ENCODE measurements around the gene ITPRIP. TPM values are rescaled to one million over a fixed set of nuclear protein-coding genes. Genes with fewer than 3 reads are reported as not detected.
A peak's percentile ranks its signal among the peaks of the same experiment; 100 is the strongest.

ITPRIP gene
- polyA plus RNA-seq, 1 of the 3 experiments (the other 2 are of a cell fraction) = 22.1 TPM

- no peaks in the 10 kb centered on the region for H3K36me3 ChIP-seq (replicated peaks in 1 of 2; ENCODE audit: control insufficient read depth in 1 of 2, insufficient read depth in 2 of 2, low read length in 1 of 2)
- no peaks in the 10 kb centered on the region for H3K79me2 ChIP-seq (ENCODE audit: insufficient read depth)
- WGBS (ENCODE audit: low lambda C conversion rate) = 96% methylated on average over 5 of the region's 5 CpGs
- no peak overlapping the region for H2AFZ ChIP-seq (ENCODE audit: low read depth)
- no peaks in the 10 kb centered on the region for H3K9me3 ChIP-seq
- TF ChIP-seq TEAD4 (IDR thresholded peaks at IDR 0.05; ENCODE audit: borderline replicate concordance, insufficient read depth) (no peak), CHD2 (IDR thresholded peaks at IDR 0.05; ENCODE audit: low read length, partially characterized antibody) (no peak)
- no peak overlapping the region for H3K4me3 ChIP-seq (ENCODE audit: low read depth in 2 of 2, low read length in 1 of 2)
- POLR2A ChIA-PET = no interaction called here
- peak overlapping the region in 1 of 2 experiments; percentile 68; a peak in 2 of 4 replicates for H3K27ac ChIP-seq (ENCODE audit: low read depth in 2 of 2, low read length in 1 of 2)
- H3K27me3 ChIP-seq (ENCODE audit: insufficient read depth) = no peaks in the 10 kb centered on the region
- peaks cover under 1 to 10% of the 10 kb centered on the region in 2 experiments; a peak in 2 of 4 replicates for H3K4me1 ChIP-seq (ENCODE audit: control insufficient read depth in 1 of 2, insufficient read depth in 2 of 2, low read depth in 1 of 2, low read length in 1 of 2)
- H3K9ac ChIP-seq = no peak overlapping the region
- no peak for DNase-seq
- CTCF ChIA-PET = interaction anchor here (2.2 to 8.1 kb wide), 6 partner anchors 10 to 60 kb away, joined by 18 to 229 read pairs (median 83); partner anchors contain the start of genes CFAP58 and ITPRIP
- H3F3A ChIP-seq (replicated peaks; ENCODE audit: insufficient read depth) = peaks cover 18% of the 10 kb centered on the region
- H3K9me2 ChIP-seq = no peaks in the 10 kb centered on the region
- no peaks in the 10 kb centered on the region for H4K20me1 ChIP-seq (ENCODE audit: insufficient read depth)
- H3K4me2 ChIP-seq = no peak overlapping the region
Observed at GRCh38 chr10:104293781-104294321, 44.4 kb downstream of the ITPRIP start.

- Histone ChIP-seq H3K27ac (ENCODE audit: low read depth in 2 of 2, low read length in 1 of 2) (peak overlapping the region in 1 of 2 experiments; percentile 68; a peak in 2 of 4 replicates), H2AFZ (ENCODE audit: low read depth) (peak overlapping the region; percentile 61), H3K9ac (peak overlapping the region; percentile 28; the same call in 1 of the 2 replicates), H3K27me3 (ENCODE audit: insufficient read depth) (no peaks in the 10 kb centered on the region), H3K4me3 (ENCODE audit: low read depth in 2 of 2, low read length in 1 of 2) (no peak overlapping the region), H3K79me2 (ENCODE audit: insufficient read depth) (no peaks in the 10 kb centered on the region), H3K36me3 (replicated peaks in 1 of 2; ENCODE audit: control insufficient read depth in 1 of 2, insufficient read depth in 2 of 2, low read length in 1 of 2) (no peaks in the 10 kb centered on the region), H3F3A (replicated peaks; ENCODE audit: insufficient read depth) (peaks cover 18% of the 10 kb centered on the region), H3K9me2 (no peaks in the 10 kb centered on the region), H4K20me1 (ENCODE audit: insufficient read depth) (no peaks in the 10 kb centered on the region), H3K4me2 (no peak overlapping the region), H3K4me1 (ENCODE audit: control insufficient read depth in 1 of 2, insufficient read depth in 2 of 2, low read depth in 1 of 2, low read length in 1 of 2) (peaks cover 0 to 5% of the 10 kb centered on the region in 2 experiments; a peak in 1 of 4 replicates), H3K9me3 (no peaks in the 10 kb centered on the region)
- ChIA-PET CTCF (interaction anchor here (0.8 to 8.1 kb wide), 12 partner anchors 7 to 329 kb away, joined by 3 to 229 read pairs (median 20); partner anchors contain the start of genes CFAP58 and ITPRIP), POLR2A (no interaction called here)
- DNase-seq = no peak
- 44% methylated on average over 2 of the region's 2 CpGs for WGBS (ENCODE audit: low lambda C conversion rate)
- TF ChIP-seq YY1 (IDR thresholded peaks at IDR 0.05; ENCODE audit: low read depth) (no peak), MEF2A (IDR thresholded peaks at IDR 0.05; ENCODE audit: borderline replicate concordance, low read depth) (no peak), GATA2 (CRISPR knock-in tag; IDR thresholded peaks at IDR 0.05) (no peak), SMC3 (IDR thresholded peaks at IDR 0.05; ENCODE audit: low read depth, low read length) (no peak), JUND (IDR thresholded peaks at IDR 0.05) (0 out of 2 replicates have a peak, but pooled peaks have one; percentile 16), REST (IDR thresholded peaks at IDR 0.05; ENCODE audit: low read depth, low read length) (no peak), MXI1 (IDR thresholded peaks at IDR 0.05; ENCODE audit: low read depth, low read length) (no peak), NFIC (IDR thresholded peaks at IDR 0.05; ENCODE audit: borderline replicate concordance) (no peak), TAF1 (IDR thresholded peaks at IDR 0.05; ENCODE audit: borderline replicate concordance, low read depth, low read length) (no peak), SIN3A (IDR thresholded peaks at IDR 0.05; ENCODE audit: borderline replicate concordance, low read depth, low read length) (no peak), FOXJ3 (CRISPR knock-in tag; IDR thresholded peaks at IDR 0.05) (no peak), CHD2 (IDR thresholded peaks at IDR 0.05; ENCODE audit: low read length, partially characterized antibody) (no peak), FOXM1 (IDR thresholded peaks at IDR 0.05; ENCODE audit: low read depth) (no peak), EP300 (IDR thresholded peaks at IDR 0.05; ENCODE audit: borderline replicate concordance in 1 of 2, low read depth in 1 of 2, low read length in 1 of 2) (peak in 1 of 2 experiments; percentile 16; a peak in 1 of 4 replicates), EZH2phosphoT487 (IDR thresholded peaks at IDR 0.05; ENCODE audit: borderline replicate concordance, low read depth) (no peak), RXRA (IDR thresholded peaks at IDR 0.05; ENCODE audit: borderline replicate concordance, low read depth) (no peak), MAX (IDR thresholded peaks at IDR 0.05; ENCODE audit: low read depth) (no peak), TEAD4 (IDR thresholded peaks at IDR 0.05; ENCODE audit: borderline replicate concordance, insufficient read depth) (0 out of 2 replicates have a peak, but pooled peaks have one; percentile 16), NRF1 (IDR thresholded peaks at IDR 0.05; ENCODE audit: low read depth, low read length) (no peak), ELF1 (IDR thresholded peaks at IDR 0.05) (no peak)
- TF ChIP-seq, protein P1, sequence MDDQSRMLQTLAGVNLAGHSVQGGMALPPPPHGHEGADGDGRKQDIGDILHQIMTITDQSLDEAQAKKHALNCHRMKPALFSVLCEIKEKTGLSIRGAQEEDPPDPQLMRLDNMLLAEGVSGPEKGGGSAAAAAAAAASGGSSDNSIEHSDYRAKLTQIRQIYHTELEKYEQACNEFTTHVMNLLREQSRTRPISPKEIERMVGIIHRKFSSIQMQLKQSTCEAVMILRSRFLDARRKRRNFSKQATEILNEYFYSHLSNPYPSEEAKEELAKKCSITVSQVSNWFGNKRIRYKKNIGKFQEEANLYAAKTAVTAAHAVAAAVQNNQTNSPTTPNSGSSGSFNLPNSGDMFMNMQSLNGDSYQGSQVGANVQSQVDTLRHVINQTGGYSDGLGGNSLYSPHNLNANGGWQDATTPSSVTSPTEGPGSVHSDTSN (IDR thresholded peaks at IDR 0.05) = peak; percentile 28; the same call in 1 of the 2 replicates
- TF ChIP-seq, protein P2, sequence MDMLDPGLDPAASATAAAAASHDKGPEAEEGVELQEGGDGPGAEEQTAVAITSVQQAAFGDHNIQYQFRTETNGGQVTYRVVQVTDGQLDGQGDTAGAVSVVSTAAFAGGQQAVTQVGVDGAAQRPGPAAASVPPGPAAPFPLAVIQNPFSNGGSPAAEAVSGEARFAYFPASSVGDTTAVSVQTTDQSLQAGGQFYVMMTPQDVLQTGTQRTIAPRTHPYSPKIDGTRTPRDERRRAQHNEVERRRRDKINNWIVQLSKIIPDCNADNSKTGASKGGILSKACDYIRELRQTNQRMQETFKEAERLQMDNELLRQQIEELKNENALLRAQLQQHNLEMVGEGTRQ (IDR thresholded peaks at IDR 0.05; ENCODE audit: borderline replicate concordance, low read depth, low read length) = no peak
Observed at GRCh38 chr10:104293011-104293410, 45.3 kb downstream of the ITPRIP start.

All from SK-N-SH (cell line).